ENCODE data around the gene KLHL13. TPM values are rescaled to one million over a fixed set of nuclear protein-coding genes. Genes with fewer than 3 reads are reported as not detected.

The KLHL13 gene
- total RNA-seq, 4 donors from 2014 or later, result 1.3 to 1.9 (median 1.6) TPM

DNA sequence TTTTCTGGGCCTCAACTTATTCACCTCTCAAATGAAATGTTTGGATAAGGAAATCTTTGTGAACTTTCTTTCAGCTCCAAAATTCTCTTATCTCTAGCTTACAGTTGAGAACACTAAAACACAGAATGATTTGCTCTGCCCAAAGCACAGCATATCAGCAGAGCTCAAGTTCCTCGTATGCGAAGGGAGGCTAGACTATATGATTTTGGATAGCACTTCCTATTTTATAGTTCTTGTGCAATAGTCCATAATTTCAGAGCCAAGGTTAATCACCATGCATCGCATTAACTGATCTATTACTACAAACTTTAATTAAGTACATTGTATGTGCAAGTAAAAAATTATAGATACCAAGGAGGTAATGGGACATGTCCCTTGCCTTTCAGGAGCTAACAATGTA lies 27.0 kb upstream of the KLHL13 start:
- TF ChIP-seq, protein P1, sequence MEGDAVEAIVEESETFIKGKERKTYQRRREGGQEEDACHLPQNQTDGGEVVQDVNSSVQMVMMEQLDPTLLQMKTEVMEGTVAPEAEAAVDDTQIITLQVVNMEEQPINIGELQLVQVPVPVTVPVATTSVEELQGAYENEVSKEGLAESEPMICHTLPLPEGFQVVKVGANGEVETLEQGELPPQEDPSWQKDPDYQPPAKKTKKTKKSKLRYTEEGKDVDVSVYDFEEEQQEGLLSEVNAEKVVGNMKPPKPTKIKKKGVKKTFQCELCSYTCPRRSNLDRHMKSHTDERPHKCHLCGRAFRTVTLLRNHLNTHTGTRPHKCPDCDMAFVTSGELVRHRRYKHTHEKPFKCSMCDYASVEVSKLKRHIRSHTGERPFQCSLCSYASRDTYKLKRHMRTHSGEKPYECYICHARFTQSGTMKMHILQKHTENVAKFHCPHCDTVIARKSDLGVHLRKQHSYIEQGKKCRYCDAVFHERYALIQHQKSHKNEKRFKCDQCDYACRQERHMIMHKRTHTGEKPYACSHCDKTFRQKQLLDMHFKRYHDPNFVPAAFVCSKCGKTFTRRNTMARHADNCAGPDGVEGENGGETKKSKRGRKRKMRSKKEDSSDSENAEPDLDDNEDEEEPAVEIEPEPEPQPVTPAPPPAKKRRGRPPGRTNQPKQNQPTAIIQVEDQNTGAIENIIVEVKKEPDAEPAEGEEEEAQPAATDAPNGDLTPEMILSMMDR (IDR thresholded peaks at IDR 0.05; ENCODE audit: low read depth), result no peak

DNA sequence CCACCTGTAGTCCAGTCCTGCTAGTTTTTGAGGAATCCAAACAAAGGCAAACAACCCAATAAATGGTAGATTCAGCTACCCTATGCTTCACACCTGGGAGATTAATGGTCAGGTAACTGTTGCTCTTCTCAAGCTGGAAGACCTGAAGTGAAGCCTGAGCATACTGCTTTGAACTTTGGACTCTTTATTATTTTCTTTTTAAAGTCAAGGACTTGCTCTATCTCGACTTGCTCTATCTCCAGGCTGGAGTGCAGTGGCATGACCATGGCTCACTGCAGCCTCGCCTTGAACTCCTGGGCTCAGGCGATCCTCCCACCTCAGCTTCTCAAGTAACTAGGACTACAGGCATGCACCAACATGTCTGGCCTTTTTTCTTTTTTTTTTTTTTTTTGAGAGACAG lies 14.7 kb upstream of the KLHL13 start:
- TF ChIP-seq, protein P1 (IDR thresholded peaks at IDR 0.05; ENCODE audit: low read depth), result no peak

DNA sequence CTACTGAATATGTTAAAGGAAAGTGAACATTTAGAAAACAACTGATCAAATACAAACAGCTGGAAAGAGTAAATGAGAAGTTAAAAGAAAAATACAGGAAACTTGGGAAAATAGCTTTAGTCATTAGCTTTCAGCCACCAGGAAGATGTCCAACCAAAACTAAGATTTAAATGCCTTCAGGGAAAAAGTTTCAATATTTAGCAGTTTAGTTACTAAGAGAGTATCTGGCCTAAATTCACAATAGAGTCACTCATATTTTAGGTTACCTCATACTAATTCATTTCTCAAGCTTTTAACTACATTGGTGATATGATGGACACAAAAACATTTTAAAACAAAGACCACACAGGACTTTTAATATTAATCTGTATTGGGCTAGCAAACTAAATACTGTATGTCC lies 13.1 kb upstream of the KLHL13 start:
- TF ChIP-seq, protein P1 (IDR thresholded peaks at IDR 0.05; ENCODE audit: low read depth), result no peak

DNA sequence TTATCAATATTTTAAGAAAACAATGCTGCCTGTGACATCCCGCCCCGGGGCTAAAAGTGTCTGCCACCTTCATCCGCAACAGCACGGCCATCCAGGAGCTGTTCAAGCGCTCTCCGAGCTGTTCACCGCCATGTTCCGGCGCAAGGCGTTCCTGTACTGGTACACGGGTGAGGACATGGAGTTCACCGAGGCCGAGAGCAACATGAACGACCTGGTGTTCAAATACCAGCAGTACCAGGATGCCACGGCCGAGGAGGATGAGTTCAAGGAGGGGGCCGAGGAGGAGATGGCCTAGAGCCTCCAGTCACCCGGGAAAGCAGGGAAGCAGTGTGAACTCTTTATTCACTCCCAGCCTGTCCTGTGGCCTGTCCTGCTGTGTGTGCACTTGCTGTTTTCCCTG lies 12.1 kb upstream of the KLHL13 start:
- TF ChIP-seq, protein P1 (IDR thresholded peaks at IDR 0.05; ENCODE audit: low read depth), result no peak

DNA sequence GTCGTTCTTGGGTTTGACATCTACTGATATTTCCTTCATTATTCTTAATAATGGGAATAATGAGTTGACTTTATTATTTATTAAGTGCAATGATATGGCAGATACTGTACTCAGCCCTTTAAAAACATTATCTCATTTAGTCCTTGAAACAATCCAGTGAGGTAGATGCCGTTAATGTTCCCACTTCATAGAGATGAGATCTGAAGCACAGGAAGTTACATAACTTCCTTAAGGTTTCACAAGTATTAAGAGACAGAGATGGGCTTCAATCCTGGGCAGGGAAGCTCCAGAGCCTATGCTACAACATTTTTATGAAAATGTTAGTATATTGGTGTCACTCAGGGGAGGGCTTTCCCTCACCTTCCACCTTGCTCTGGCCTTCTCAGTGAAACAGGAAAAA lies 9.7 kb upstream of the KLHL13 start:
- TF ChIP-seq, protein P1 (IDR thresholded peaks at IDR 0.05; ENCODE audit: low read depth), result no peak

DNA sequence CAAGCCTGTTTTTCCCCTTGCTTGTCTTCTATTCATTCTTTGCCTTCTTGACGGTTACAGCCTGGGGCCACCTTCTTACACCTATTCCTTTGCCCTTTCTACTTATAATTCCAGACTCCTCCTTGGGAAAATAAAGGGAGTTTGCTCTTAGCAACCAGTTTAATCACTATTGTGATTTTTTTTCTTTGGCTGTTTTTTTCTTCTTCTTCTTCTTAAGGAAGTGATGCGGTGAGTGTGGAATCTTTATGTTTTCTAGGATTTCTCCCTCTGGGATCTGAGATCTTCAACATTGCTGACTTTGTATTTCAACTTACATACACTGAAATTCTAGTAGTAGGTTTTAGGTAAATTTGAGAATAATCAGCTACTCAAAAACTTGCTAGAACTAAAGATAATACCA lies 1.1 kb upstream of the KLHL13 start:
- TF ChIP-seq, protein P1 (IDR thresholded peaks at IDR 0.05; ENCODE audit: low read depth), result no peak

DNA sequence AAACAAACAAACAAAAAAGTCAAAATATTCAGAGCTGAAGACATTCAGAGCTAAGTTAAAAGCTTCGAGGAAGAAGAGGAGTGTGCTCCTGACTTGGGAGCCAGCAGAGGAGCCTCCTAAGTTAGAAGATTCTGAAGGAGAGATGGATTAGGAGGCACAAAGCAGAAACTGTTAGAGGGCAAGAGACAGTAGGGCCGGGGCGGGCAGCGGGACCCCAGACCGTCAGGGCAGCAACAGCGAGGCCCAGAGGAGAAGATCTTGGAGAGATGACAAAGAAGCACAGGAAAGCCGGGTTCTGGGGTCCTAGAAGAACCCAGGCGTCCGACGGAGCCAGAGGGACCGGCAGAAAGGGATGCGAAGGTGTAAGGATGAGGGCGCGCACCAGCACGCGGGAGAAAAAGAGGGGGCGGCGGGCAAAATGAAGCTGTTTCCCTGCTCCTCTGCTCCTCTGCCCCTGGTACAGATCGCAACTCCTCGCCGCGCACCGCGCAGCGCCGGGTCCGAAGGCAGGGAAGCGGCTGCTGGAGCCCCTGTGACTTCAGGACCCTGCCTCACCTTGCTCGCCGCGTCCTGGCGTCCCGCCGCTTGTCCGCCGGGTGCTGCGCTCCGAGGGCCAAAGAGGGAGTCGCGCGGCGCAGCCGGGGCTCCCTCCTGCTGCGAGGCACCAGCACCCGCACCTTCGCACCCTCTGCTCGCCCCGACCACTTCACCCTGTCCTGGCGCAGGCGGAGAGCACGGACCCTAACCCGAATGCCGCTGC lies 477 bp downstream of the KLHL13 start:
- TF ChIP-seq, protein P1 (IDR thresholded peaks at IDR 0.05; ENCODE audit: low read depth), result no peak
